ENCODE results near the gene NOS1AP. TPM values are rescaled to one million over a fixed set of nuclear protein-coding genes. Genes with fewer than 3 reads are reported as not detected.

NOS1AP gene
- total RNA-seq, 4 donors from 2014 or later, result 0.99 to 9.0 (median 4.0) TPM

GRCh38 chr1:162230096-162230495 is 160.6 kb downstream of the NOS1AP start:
- no peaks in the 10 kb centered on the region for H3K9me3 ChIP-seq
- 75% methylated on average over 3 of the region's 3 CpGs for WGBS
- peaks cover 4 to 8% (median 6%) of the 10 kb centered on the region in 4 donors for H3K4me1 ChIP-seq
- no peaks in the 10 kb centered on the region for H3K27me3 ChIP-seq
- DNase-seq (ENCODE audit: extremely low spot score), result no peak
- TF ChIP-seq CTCF (IDR thresholded peaks at IDR 0.05), result no peak
- TF ChIP-seq POLR2A (IDR thresholded peaks at IDR 0.05; ENCODE audit: low read depth), result no peak
- no peak for TF ChIP-seq EP300 (IDR thresholded peaks at IDR 0.05)
- no peak for TF ChIP-seq POLR2AphosphoS5 (IDR thresholded peaks at IDR 0.05)
- intact Hi-C loops (cut with DNase I), result no loop called here
- no peaks in the 10 kb centered on the region for H3K36me3 ChIP-seq
- H3K27ac ChIP-seq (replicated peaks in 1 of 4), result no peak overlapping the region
- H3K4me3 ChIP-seq, result no peak overlapping the region

- WGBS, result 83% methylated on average over 3 of the region's 3 CpGs
- no peak overlapping the region for H3K4me3 ChIP-seq
- DNase-seq (ENCODE audit: extremely low spot score), result no peak
- intact Hi-C loops (cut with DNase I), result no loop called here
- no peaks in the 10 kb centered on the region for H3K27me3 ChIP-seq
- no peaks in the 10 kb centered on the region for H3K9me3 ChIP-seq
- TF ChIP-seq CTCF (IDR thresholded peaks at IDR 0.05), result no peak
- TF ChIP-seq EP300 (IDR thresholded peaks at IDR 0.05), result no peak
- no peak for TF ChIP-seq POLR2A (IDR thresholded peaks at IDR 0.05; ENCODE audit: low read depth)
- TF ChIP-seq POLR2AphosphoS5 (IDR thresholded peaks at IDR 0.05), result no peak
- peaks cover 4 to 8% (median 6%) of the 10 kb centered on the region in 4 donors for H3K4me1 ChIP-seq
- H3K27ac ChIP-seq (replicated peaks in 1 of 4), result no peak overlapping the region
- H3K36me3 ChIP-seq, result no peaks in the 10 kb centered on the region
Observed at GRCh38 chr1:162230517-162230916, 161.0 kb downstream of the NOS1AP start.

GRCh38 chr1:162232034-162232711 is 162.7 kb downstream of the NOS1AP start:
- Histone ChIP-seq H3K27ac (replicated peaks in 1 of 4) (no peak overlapping the region), H3K4me3 (no peak overlapping the region), H3K4me1 (peaks cover 5 to 18% (median 10%) of the 10 kb centered on the region in 4 donors), H3K36me3 (no peaks in the 10 kb centered on the region), H3K27me3 (no peaks in the 10 kb centered on the region), H3K9me3 (no peaks in the 10 kb centered on the region)
- 89% methylated on average over 3 of the region's 3 CpGs for WGBS
- no peak for TF ChIP-seq POLR2AphosphoS5 (IDR thresholded peaks at IDR 0.05)
- no peak for TF ChIP-seq EP300 (IDR thresholded peaks at IDR 0.05)
- no peak for TF ChIP-seq POLR2A (IDR thresholded peaks at IDR 0.05; ENCODE audit: low read depth)
- TF ChIP-seq CTCF (IDR thresholded peaks at IDR 0.05), result no peak
- no peak for DNase-seq (ENCODE audit: extremely low spot score)
- intact Hi-C loops (cut with DNase I), result no loop called here

GRCh38 chr1:162233066-162233465 is 163.6 kb downstream of the NOS1AP start:
- Histone ChIP-seq H3K27ac (replicated peaks in 1 of 4) (no peak overlapping the region), H3K9me3 (no peaks in the 10 kb centered on the region), H3K36me3 (no peaks in the 10 kb centered on the region), H3K4me1 (peaks cover 5 to 18% (median 10%) of the 10 kb centered on the region in 4 donors), H3K27me3 (no peaks in the 10 kb centered on the region), H3K4me3 (no peak overlapping the region)
- intact Hi-C loops (cut with DNase I), result no loop called here
- WGBS, result 100% methylated on average over 1 of the region's 1 CpG
- no peak for DNase-seq (ENCODE audit: extremely low spot score)
- no peak for TF ChIP-seq CTCF (IDR thresholded peaks at IDR 0.05)
- no peak for TF ChIP-seq POLR2AphosphoS5 (IDR thresholded peaks at IDR 0.05)
- TF ChIP-seq POLR2A (IDR thresholded peaks at IDR 0.05; ENCODE audit: low read depth), result no peak
- no peak for TF ChIP-seq EP300 (IDR thresholded peaks at IDR 0.05)

GRCh38 chr1:162233937-162234336 is 164.4 kb downstream of the NOS1AP start:
- no peaks in the 10 kb centered on the region for H3K27me3 ChIP-seq
- TF ChIP-seq EP300 (IDR thresholded peaks at IDR 0.05) (no peak), CTCF (IDR thresholded peaks at IDR 0.05) (no peak), POLR2AphosphoS5 (IDR thresholded peaks at IDR 0.05) (no peak), POLR2A (IDR thresholded peaks at IDR 0.05; ENCODE audit: low read depth) (no peak)
- H3K4me3 ChIP-seq, result no peak overlapping the region
- no peaks in the 10 kb centered on the region for H3K36me3 ChIP-seq
- no peak for DNase-seq (ENCODE audit: extremely low spot score)
- 96% methylated on average over 1 of the region's 1 CpG for WGBS
- no peak overlapping the region for H3K27ac ChIP-seq (replicated peaks in 1 of 4)
- peaks cover 5 to 18% (median 10%) of the 10 kb centered on the region in 4 donors for H3K4me1 ChIP-seq
- intact Hi-C loops (cut with DNase I), result no loop called here
- H3K9me3 ChIP-seq, result no peaks in the 10 kb centered on the region

All from esophagus muscularis mucosa (tissue), 4 donors.